OCI-LY7 (cell line): ENCODE data around the gene CAPSL. TPM values are rescaled to one million over a fixed set of nuclear protein-coding genes. Genes with fewer than 3 reads are reported as not detected.
"Not testable (repeated sequence)": the region's sequence is repeated elsewhere in the genome, so short reads cannot be mapped to it uniquely, and the experiment has no call there.

Source experiments
- BruUV-seq: library from RNA; stranded (reverse); fragments of 400-500 nt; replicated peaks from 2 replicates; lab custom pipeline; 2021; lab: Mats Ljungman, UMichigan
- CTCF ChIA-PET: fragments of 300-600 bp; sonication (Branson Sonifier 250); formaldehyde crosslinking; loops from one replicate; lab custom pipeline; 2022; ENCODE audit warnings: antibody characterized with exemption; ENCODE audit not compliant: unreplicated experiment; lab: Charles Lee
- POLR2A ChIA-PET: fragments of 300-600 bp; sonication (Branson Sonifier 250); formaldehyde crosslinking; loops from one replicate; lab custom pipeline; 2022; ENCODE audit warnings: antibody characterized with exemption; lab: Charles Lee
- DNase-seq: peaks from one replicate; pipeline ENCODE4 v3.0.0-alpha.2; 2015; ENCODE audit warnings: low spot score
- H2AFZ ChIP-seq: fragments of 200-600 bp; sonication (generic), shearing (Covaris generic); 2 replicates; pipeline ENCODE4 v1.6.1; 2014; ENCODE audit warnings: mild to moderate bottlenecking, antibody characterized with exemption, low read length, moderate library complexity
- H3K27ac ChIP-seq: fragments of 200-600 bp; sonication (generic); 2 replicates; pipeline ENCODE4 v1.5.1; 2014; ENCODE audit warnings: mixed run types, low read depth, mild to moderate bottlenecking, moderate library complexity, low read length, inconsistent platforms; ENCODE audit not compliant: poor library complexity, severe bottlenecking
- H3K36me3 ChIP-seq: fragments of 200-600 bp; sonication (generic); 2 replicates; pipeline ENCODE4 v1.6.1; 2014; ENCODE audit warnings: mild to moderate bottlenecking, antibody characterized with exemption, low read length, moderate library complexity, mixed read lengths; ENCODE audit not compliant: insufficient read depth
- H3K4me1 ChIP-seq: fragments of 200-600 bp; sonication (generic); 2 replicates; pipeline ENCODE4 v1.5.1; 2014; ENCODE audit warnings: mild to moderate bottlenecking, low read length; ENCODE audit not compliant: insufficient read depth, poor library complexity, severe bottlenecking
- H3K4me2 ChIP-seq: fragments of 200-600 bp; sonication (generic); 2 replicates; pipeline ENCODE4 v1.6.1; 2014; ENCODE audit warnings: mild to moderate bottlenecking, low read length
- H3K4me3 ChIP-seq: fragments of 200-600 bp; sonication (generic); 2 replicates; pipeline ENCODE4 v1.5.1; 2014; ENCODE audit warnings: mild to moderate bottlenecking, low read depth, low read length; ENCODE audit not compliant: poor library complexity, severe bottlenecking
- H3K79me2 ChIP-seq: fragments of 200-600 bp; sonication (generic); 2 replicates; pipeline ENCODE4 v1.6.1; 2016; ENCODE audit warnings: low read depth, mild to moderate bottlenecking, low read length, moderate library complexity, mixed read lengths; ENCODE audit not compliant: insufficient read depth
- H3K9me2 ChIP-seq: fragments of 200-600 bp; sonication (generic); 2 replicates; pipeline ENCODE4 v1.6.1; 2016; ENCODE audit warnings: mild to moderate bottlenecking, low read length, mixed read lengths; ENCODE audit not compliant: insufficient read depth
- H3K9me3 ChIP-seq: fragments of 200-600 bp; sonication (generic); 2 replicates; pipeline ENCODE4 v1.6.1; 2014; ENCODE audit warnings: mild to moderate bottlenecking, mixed run types, low read length, mixed read lengths
- H4K20me1 ChIP-seq: fragments of 200-600 bp; sonication (generic); 2 replicates; pipeline ENCODE4 v1.6.1; 2014; ENCODE audit warnings: mild to moderate bottlenecking, antibody characterized with exemption, low read length, moderate library complexity, mixed read lengths; ENCODE audit not compliant: insufficient read depth
- EZH2phosphoT487 ChIP-seq: fragments of 200-600 bp; sonication (generic); IDR thresholded peaks from 2 replicates; pipeline ENCODE4 v1.6.1; 2018; ENCODE audit warnings: low read depth, borderline replicate concordance, mild to moderate bottlenecking, mixed run types, antibody characterized with exemption, low read length, moderate library complexity, mixed read lengths
- intact Hi-C: fragments of 100-400 bp; cut with micrococcal nuclease; formaldehyde crosslinking; loops from one replicate; pipeline ENCODE4 v1.10.0; 2022; ENCODE audit not compliant: unreplicated experiment
- total RNA-seq, 2 experiments: library from RNA; depleted of rRNA in 1 of 2; stranded (reverse); fragments of >200 nt in 1 of 2; shearing (Covaris generic) in 1 of 2; gene quantifications; 2 replicates each; pipeline ENCODE4 v1.2.3, GENCODE V29; 2014 to 2022
- TF ChIP-seq, protein P1 (sequence below): fragments of 200-600 bp; sonication (generic); conservative IDR thresholded peaks from 2 replicates; pipeline ENCODE4 v1.5.1; 2014; ENCODE audit warnings: mild to moderate bottlenecking, antibody characterized with exemption, low read length, moderate library complexity, mixed read lengths

CAPSL gene
- total RNA-seq, 2 experiments from 2014 or later: 4.7 TPM; not detected in 1

DNA sequence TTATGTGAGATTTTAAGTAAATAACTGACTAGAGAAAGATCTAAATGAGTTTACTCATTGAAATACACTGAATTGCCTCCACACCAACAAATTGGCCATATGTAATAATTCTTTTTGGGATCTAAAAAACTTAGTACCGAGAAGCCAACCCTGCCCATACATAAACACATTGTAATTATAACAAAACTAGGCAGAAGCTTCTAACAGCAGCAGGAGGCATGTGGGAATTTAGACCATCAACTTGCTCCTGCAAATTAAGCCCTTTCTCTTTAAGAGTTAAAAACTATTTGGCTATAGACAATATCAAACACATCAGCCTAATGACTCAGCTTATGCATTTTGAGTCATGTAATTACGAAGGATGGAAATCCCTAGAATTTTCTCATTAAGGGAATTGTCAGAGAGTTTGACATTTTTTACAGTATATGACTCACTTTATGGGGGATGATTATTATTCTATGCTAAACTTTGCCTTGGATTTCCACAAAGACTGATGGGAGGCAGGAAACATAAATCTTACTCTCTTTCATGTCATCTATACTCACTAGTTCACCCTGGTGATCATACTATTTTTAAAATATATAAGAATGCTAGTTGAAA, 80.7 kb downstream of the CAPSL start:
- Histone ChIP-seq H2AFZ (peak overlapping the region; percentile 95; the same call in 1 of the 2 replicates), H3K9me2 (no peaks in the 10 kb centered on the region), H3K36me3 (peaks cover 40% of the 10 kb centered on the region), H3K9me3 (no peaks in the 10 kb centered on the region), H3K4me1 (peaks cover 62% of the 10 kb centered on the region), H3K79me2 (peaks cover 55% of the 10 kb centered on the region), H3K4me3 (peak overlapping the region; percentile 75), H3K27ac (peak overlapping the region; percentile 72), H3K4me2 (peak overlapping the region; percentile 91), H4K20me1 (no peaks in the 10 kb centered on the region)
- intact Hi-C loops: no loop called here
- BruUV-seq: no TSS peak
- no peak for DNase-seq
- POLR2A ChIA-PET: interaction anchor here (0.9 to 8.2 kb wide), 7 partner anchors 9 to 47 kb away, joined by 3 to 52 read pairs (median 5); no protein-coding TSS in a partner anchor
- CTCF ChIA-PET: interaction anchor here (1.3 kb wide), 1 partner anchor 15 kb away, joined by 5 read pairs; no protein-coding TSS in a partner anchor
- TF ChIP-seq EZH2phosphoT487: no peak
- TF ChIP-seq, protein P1, sequence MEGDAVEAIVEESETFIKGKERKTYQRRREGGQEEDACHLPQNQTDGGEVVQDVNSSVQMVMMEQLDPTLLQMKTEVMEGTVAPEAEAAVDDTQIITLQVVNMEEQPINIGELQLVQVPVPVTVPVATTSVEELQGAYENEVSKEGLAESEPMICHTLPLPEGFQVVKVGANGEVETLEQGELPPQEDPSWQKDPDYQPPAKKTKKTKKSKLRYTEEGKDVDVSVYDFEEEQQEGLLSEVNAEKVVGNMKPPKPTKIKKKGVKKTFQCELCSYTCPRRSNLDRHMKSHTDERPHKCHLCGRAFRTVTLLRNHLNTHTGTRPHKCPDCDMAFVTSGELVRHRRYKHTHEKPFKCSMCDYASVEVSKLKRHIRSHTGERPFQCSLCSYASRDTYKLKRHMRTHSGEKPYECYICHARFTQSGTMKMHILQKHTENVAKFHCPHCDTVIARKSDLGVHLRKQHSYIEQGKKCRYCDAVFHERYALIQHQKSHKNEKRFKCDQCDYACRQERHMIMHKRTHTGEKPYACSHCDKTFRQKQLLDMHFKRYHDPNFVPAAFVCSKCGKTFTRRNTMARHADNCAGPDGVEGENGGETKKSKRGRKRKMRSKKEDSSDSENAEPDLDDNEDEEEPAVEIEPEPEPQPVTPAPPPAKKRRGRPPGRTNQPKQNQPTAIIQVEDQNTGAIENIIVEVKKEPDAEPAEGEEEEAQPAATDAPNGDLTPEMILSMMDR: no peak

DNA sequence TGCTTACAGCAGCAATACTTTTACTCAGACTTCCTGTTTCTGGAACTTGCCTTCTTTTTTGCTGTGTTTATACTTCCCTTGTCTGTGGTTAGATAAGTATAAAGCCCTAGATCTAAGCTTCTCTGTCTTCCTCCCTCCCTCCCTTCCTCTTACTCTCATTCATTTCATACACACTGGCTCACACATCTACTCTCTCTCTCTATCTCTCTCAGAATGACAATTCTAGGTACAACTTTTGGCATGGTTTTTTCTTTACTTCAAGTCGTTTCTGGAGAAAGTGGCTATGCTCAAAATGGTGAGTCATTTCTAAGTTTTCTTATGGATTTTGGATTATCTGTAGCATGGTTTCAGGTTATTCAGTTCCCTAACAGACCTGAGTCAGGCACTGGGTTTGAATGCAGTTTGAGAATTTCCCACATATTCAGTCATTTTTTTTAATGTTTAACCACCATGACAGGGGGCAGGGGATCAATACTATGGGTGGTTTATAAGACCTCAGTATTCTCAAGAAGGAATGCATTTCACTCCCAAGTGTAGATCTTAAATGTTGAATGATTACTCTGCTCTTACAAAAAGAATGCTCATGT, 81.6 kb downstream of the CAPSL start, which contains the start of gene IL7R:
IL7R (plus strand) TSS at position 127 of the 587 bp plus-strand sequence; CDS start at position 214, 87 bp downstream.
- H3K79me2 ChIP-seq: peaks cover 55% of the 10 kb centered on the region

DNA sequence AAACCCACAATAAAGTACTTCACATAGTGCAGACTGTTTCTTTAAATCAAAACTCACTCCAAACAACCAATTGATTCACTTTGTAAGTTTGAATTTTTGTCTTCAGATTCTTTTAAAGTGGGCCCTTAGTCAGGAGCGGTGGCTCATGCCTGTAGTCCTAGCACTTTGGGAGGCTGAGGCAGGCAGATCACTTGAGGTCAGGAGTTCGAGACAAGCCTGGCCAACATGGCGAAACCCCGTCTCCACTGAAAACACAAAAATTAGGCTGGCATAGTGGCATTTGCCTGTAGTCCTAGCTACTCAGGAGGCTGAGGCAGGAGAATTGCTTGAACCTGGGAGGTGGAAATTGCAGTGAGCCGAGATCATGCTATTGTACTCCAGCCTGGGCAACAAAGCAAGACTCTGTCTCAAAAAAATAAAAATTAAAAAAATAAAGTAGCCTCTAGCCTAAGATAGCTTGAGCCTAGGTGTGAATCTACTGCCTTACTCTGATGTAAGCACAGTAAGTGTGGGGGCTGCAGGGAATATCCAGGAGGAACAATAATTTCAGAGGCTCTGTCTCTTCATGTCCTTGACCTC, 82.1 kb downstream of the CAPSL start:
- H3K9me2 ChIP-seq, intact Hi-C loops, DNase-seq, BruUV-seq, H3K9me3 ChIP-seq, H4K20me1 ChIP-seq: not testable (repeated sequence)
- Histone ChIP-seq H3K4me2 (peak overlapping the region; percentile 91), H3K36me3 (peaks cover 26% of the 10 kb centered on the region), H3K4me1 (peaks cover 76% of the 10 kb centered on the region), H3K4me3 (peak overlapping the region; percentile 75), H3K27ac (peak overlapping the region; percentile 72), H3K79me2 (peaks cover 55% of the 10 kb centered on the region), H2AFZ (peak overlapping the region; percentile 95; the same call in 1 of the 2 replicates)
- POLR2A ChIA-PET: interaction anchor here (0.6 to 8.2 kb wide), 10 partner anchors 14 to 935 kb away, joined by 3 to 52 read pairs (median 4); no protein-coding TSS in a partner anchor
- CTCF ChIA-PET: interaction anchor here (0.5 to 0.6 kb wide), 2 partner anchors 18 to 65 kb away, joined by 3 to 4 read pairs; no protein-coding TSS in a partner anchor

More for the DNA sequence above, 81.6 kb downstream of the CAPSL start, which contains the start of gene IL7R:
- Histone ChIP-seq H4K20me1 (no peaks in the 10 kb centered on the region), H3K27ac (peak within 1 kb of the TSS; percentile 72), H3K9me3 (no peaks in the 10 kb centered on the region), H3K4me1 (peaks cover 70% of the 10 kb centered on the region), H3K4me2 (peak within 1 kb of the TSS; percentile 91), H3K36me3 (peaks cover 31% of the 10 kb centered on the region), H3K9me2 (no peaks in the 10 kb centered on the region), H3K4me3 (peak within 1 kb of the TSS; percentile 75), H2AFZ (peak within 1 kb of the TSS; percentile 95; the same call in 1 of the 2 replicates)
- intact Hi-C loops: no loop called here
- POLR2A ChIA-PET: interaction anchor here (0.7 to 8.2 kb wide), 7 partner anchors 14 to 843 kb away, joined by 3 to 52 read pairs (median 5); no protein-coding TSS in a partner anchor
- CTCF ChIA-PET: interaction anchor here (0.5 to 0.7 kb wide), 3 partner anchors 18 to 65 kb away, joined by 3 to 4 read pairs (median 4); no protein-coding TSS in a partner anchor
- no TSS peak for BruUV-seq
- peak; percentile 79 for DNase-seq
- no peak for TF ChIP-seq EZH2phosphoT487
- TF ChIP-seq, protein P1: no peak
